Measurements from ENCODE around the gene NECTIN1. TPM values are rescaled to one million over a fixed set of nuclear protein-coding genes. Genes with fewer than 3 reads are reported as not detected.

The NECTIN1 gene, protein sequence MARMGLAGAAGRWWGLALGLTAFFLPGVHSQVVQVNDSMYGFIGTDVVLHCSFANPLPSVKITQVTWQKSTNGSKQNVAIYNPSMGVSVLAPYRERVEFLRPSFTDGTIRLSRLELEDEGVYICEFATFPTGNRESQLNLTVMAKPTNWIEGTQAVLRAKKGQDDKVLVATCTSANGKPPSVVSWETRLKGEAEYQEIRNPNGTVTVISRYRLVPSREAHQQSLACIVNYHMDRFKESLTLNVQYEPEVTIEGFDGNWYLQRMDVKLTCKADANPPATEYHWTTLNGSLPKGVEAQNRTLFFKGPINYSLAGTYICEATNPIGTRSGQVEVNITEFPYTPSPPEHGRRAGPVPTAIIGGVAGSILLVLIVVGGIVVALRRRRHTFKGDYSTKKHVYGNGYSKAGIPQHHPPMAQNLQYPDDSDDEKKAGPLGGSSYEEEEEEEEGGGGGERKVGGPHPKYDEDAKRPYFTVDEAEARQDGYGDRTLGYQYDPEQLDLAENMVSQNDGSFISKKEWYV
- total RNA-seq (ENCODE audit: low replicate concordance): 62.9 and 128 TPM in 2 replicates
- long read RNA-seq, partial matches to known transcripts: 3 of 9 reads
- long read RNA-seq, other reads (novel, unspliced or antisense): 5 of 9 reads

DNA sequence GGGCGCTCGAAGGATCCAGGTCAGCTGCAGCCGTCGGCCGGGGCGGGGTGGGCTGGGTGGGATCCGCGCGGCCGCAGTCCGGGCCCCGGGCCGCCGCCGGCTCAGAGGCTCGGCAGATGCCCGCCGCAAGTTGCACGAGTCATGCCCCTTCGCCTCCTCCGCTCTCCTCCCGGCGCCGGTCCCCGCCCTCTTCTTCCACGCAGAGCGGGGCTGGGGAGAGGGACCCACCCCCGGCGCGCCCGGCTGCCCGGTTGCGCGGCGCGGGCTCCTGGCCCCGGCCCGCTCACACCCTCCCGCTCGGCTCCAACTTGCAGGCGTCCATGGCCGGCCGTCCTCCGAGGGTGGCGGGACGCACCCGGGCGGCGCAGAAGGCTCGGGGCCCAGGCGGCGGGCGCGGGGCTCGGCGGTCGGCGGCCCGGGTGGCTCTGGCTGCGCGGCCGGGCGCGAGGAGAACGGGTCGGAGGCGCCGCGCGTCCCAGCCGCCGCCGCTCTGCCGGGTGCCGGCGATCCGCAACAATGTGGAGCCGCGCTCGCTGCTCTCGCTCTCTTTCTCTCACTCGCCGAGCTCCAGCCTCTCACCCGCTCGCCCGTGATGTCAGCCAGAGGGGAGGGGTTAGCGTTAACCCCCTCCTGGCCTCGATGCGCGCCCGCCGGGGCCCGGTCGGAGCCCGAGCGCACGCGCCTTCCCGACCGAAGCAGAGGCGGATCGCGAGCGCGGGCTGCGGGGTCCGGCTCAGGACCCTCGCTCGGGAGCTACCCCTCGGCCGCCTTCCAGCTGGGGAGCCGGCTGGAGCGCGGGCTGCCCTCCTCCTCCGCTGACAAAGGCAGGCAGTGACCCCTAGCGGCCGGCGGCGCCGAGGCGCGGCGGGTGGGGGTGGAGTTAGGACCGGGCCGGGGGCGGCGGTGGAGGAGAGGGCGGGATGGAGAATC lies at the start of gene NECTIN1:
TSS of gene NECTIN1 (minus strand) at position 550 of the 930 bp plus-strand sequence. CDS start 647 bp downstream, outside the sequence.
- Mint-ChIP-seq H3K4me3 (peak within 1 kb of the TSS; percentile 99), H3K36me3 (no peaks in the 10 kb centered on the region), H3K9me3 (no peaks in the 10 kb centered on the region), H3K27me3 (peaks cover 16% of the 10 kb centered on the region), H3K4me1 (ENCODE audit: unreplicated experiment) (peaks cover 30% of the 10 kb centered on the region), H3K27ac (peak within 1 kb of the TSS; percentile 91)
- TF ChIP-seq, protein P1, sequence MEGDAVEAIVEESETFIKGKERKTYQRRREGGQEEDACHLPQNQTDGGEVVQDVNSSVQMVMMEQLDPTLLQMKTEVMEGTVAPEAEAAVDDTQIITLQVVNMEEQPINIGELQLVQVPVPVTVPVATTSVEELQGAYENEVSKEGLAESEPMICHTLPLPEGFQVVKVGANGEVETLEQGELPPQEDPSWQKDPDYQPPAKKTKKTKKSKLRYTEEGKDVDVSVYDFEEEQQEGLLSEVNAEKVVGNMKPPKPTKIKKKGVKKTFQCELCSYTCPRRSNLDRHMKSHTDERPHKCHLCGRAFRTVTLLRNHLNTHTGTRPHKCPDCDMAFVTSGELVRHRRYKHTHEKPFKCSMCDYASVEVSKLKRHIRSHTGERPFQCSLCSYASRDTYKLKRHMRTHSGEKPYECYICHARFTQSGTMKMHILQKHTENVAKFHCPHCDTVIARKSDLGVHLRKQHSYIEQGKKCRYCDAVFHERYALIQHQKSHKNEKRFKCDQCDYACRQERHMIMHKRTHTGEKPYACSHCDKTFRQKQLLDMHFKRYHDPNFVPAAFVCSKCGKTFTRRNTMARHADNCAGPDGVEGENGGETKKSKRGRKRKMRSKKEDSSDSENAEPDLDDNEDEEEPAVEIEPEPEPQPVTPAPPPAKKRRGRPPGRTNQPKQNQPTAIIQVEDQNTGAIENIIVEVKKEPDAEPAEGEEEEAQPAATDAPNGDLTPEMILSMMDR (conservative IDR thresholded peaks at IDR 0.05): peak; percentile 100
- DNase-seq (ENCODE audit: extremely low spot score, unreplicated experiment): peak; percentile 98

DNA sequence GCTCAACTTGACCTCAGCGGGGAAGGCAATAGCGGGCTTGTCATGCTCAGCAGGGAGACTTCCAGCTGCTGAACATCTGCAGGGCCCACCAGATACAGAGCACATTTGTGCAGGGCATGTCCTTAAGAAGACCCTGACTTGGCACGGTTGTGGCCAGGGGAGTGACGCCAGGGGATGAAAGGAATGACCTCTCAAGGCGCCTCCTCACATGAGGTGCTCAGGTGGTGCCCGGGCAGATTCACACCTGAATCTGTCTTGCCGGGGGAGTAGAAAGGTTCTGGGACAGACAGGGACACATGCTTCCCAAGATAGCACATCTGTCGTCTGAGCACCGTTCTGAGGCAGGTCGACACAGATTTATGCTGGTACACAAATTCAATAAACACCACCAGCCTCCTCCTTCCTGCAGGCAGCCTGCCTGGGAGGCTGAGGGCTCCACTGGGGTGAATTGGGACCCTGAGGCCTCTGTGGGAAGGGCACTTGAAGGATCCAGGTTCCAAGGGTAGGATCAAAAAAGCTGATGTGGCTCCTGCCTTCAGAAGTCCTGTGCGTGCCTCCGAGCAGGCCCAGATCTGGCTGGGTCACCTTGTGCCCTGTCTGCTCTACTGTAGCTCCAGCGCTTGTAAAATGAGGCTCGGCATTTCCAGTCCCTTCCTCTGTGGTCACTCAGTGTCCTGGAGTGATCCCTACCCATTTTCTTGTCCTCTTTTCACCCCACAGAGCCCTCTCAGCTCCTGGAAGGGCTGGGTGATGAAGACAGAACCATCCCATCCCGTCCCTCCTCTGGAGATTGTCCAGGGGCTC lies 49.6 kb upstream of the NECTIN1 start:
- H3K4me3 Mint-ChIP-seq: no peak overlapping the region
- H3K4me1 Mint-ChIP-seq (ENCODE audit: unreplicated experiment): peaks cover 8% of the 10 kb centered on the region
- H3K36me3 Mint-ChIP-seq: no peaks in the 10 kb centered on the region
- TF ChIP-seq, protein P1 (conservative IDR thresholded peaks at IDR 0.05): no peak
- no peaks in the 10 kb centered on the region for H3K9me3 Mint-ChIP-seq
- H3K27me3 Mint-ChIP-seq: peaks cover 37% of the 10 kb centered on the region
- DNase-seq (ENCODE audit: extremely low spot score, unreplicated experiment): no peak
- H3K27ac Mint-ChIP-seq: no peak overlapping the region

DNA sequence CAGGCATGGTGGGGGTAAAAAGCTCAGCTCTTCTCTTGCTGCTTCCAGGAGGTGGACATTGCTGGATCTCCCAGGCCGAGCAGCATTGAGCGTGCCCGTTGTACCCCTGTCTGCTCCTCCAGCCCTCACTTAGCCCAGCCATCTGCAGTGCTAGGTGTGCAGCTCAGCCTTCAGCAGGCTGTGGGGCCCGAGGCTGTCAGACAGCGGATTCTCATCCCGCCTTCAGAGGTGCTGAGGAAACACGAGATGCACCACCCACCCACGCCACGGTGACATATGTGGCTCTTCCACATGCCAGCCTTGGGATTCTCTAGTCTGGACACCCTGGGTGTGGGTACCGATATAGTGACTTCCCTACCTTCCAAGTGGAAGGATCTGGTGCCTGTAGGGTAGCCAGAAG lies 48.9 kb upstream of the NECTIN1 start:
- Mint-ChIP-seq H3K36me3 (no peaks in the 10 kb centered on the region), H3K27ac (no peak overlapping the region), H3K9me3 (no peaks in the 10 kb centered on the region), H3K4me1 (ENCODE audit: unreplicated experiment) (peaks cover 8% of the 10 kb centered on the region), H3K4me3 (no peak overlapping the region), H3K27me3 (peaks cover 39% of the 10 kb centered on the region)
- TF ChIP-seq, protein P1 (conservative IDR thresholded peaks at IDR 0.05): no peak
- no peak for DNase-seq (ENCODE audit: extremely low spot score, unreplicated experiment)

DNA sequence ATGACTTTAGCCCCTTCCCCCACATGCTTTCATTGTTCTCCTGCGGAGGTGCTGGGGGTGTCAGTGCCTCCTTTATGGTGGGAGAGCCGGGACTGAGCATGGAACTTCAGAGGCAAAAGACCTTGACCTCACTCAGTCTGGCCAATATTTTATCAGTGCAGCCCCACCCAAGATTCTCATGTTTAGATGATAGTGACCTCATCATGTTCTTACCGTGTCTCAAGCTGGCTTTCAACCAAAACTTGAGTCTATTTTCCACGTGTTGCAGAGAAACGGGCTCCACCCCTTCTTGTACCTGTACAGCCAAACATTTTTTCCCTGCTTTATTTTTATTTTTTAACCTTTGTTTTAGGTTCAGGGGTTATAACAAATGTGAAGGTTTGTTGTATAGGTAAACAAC lies 47.7 kb upstream of the NECTIN1 start:
- Mint-ChIP-seq H3K27me3 (peaks cover 30% of the 10 kb centered on the region), H3K4me3 (no peak overlapping the region), H3K9me3 (no peaks in the 10 kb centered on the region), H3K36me3 (no peaks in the 10 kb centered on the region), H3K27ac (no peak overlapping the region), H3K4me1 (ENCODE audit: unreplicated experiment) (peaks cover under 1% of the 10 kb centered on the region)
- TF ChIP-seq, protein P1 (conservative IDR thresholded peaks at IDR 0.05): no peak
- DNase-seq (ENCODE audit: extremely low spot score, unreplicated experiment): no peak

Data from type B pancreatic cell (in vitro differentiated cells).